NCI-H446 (cell line): Measurements from ENCODE around the gene ZNF500.

Source experiments
- DNase-seq, 2 experiments: peaks; one replicate each; lab custom pipeline; 2025; lab: John Stamatoyannopoulos, UW

The ZNF500 gene

GRCh38 chr16:4766875-4767628 is at the start of gene ZNF500:
Gene ZNF500, minus strand, starts transcription at chr16:4767162. Its CDS starts 1,184 bp downstream, at chr16:4765978.
- DNase-seq: peak; percentile 82 to 96

DNA sequence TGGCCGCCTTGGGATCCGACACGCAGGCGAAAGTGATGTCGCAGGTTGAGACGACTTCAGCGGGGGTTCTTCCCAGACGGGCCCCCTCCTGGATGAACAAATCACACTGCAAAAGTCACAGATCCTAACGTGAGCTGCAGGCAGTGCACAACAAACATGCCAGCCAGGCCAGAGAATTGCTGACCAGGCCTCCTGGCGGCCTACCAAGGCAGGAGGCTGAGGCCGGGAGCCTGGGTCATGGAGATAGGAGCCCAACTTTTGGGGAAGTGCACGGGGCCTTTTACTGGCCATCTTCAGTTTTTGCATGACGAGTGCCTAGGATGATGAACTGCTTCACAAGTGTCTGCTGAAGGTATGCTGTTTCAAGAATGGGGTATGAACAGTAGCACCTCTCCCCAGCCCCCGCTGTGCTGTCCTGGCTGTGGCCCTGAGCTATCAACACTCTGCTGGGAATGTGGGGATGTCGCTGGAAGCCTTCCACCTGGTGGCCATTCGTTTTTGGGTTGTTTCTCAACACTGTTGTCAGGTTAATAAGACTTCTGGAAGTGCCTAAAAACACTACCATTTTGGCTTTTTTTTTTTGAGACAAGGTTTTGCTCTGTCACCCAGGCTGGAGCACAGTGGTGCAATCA is 47.7 kb upstream of the ZNF500 start:
- DNase-seq: no peak

GRCh38 chr16:4814046-4814445 is 47.1 kb upstream of the ZNF500 start:
- DNase-seq: no peak

DNA sequence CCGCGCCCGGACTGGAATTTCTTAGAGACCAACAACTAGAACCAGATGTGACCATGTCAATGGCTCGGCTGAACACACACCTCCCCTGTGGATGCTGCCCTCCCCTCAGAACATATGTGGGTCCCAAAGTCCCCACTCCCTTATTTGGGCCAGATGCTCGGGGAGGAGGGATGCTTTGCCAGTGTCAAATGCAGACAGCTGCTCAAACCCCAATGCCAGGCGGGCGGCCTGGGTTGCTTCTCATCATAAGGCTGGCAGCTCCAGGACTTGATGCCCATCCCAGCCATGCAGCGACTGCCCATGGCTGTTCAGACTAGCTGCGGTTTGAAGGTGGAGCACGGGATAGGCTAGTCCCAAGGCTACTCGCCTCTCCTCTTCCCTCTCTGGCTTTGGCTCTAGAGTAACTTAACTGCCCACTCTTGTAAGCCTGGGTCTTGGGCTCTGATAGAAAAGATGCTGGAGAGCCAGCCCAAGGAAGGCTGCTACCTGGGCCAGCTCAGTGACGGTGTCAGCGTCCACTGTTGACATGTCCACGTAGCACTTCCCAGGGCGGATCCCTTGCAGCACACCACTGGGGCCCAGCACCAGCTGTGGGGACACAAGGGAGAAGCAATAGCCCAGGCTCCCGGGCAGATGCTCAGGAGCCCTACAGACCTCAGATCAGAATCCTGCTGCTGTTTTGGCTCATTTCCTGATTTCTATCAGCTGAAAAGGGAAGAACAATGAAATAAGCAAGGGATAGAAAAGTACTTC is 46.5 kb upstream of the ZNF500 start:
- no peak for DNase-seq

- no peak for DNase-seq
These were observed 44.8 kb upstream of the ZNF500 start for GRCh38 chr16:4811773-4812172.

DNA sequence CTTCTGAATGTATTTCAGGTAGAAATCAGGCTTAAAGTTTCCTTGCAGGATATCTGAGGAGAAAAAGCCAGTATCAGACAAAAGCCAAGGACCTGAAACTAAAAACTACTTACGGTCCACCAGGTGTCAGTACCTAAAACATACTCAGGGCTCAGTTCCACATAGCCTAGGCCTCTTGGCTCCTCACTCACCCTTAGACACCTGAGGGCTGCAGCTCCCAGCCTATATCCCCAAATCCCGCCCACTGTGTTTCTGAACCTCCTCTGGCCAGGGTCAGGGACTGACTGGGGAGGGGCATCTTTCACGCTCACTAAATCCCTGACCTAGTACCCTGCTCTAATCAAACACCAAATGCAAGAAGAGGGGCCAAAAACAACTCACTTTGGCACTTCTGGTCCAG is 44.3 kb upstream of the ZNF500 start:
- DNase-seq: no peak

- no peak for DNase-seq
These were observed 39.3 kb upstream of the ZNF500 start for GRCh38 chr16:4806280-4806679.

DNA sequence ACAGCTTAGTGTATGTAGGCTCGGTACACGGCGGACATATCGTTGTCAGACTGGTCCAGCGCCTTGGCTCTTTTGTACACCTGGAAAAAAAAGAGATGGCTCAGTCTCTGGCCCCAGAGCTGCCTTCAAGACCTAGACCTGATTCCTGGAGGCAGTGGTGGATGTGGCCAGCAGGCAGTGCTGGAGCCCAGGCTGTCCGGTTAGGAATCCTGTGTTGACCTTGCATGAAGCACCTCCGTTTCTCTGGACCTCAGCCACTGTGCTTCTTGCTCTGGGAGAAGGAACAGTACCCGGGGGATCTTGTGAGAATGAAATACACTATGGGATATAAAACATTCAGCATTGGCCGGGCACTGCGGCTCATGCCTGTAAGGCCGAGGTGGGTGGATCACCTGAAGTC is 38.3 kb upstream of the ZNF500 start:
- no peak for DNase-seq

- no peak for DNase-seq
These were observed 37.2 kb upstream of the ZNF500 start for GRCh38 chr16:4803898-4804762.

DNA sequence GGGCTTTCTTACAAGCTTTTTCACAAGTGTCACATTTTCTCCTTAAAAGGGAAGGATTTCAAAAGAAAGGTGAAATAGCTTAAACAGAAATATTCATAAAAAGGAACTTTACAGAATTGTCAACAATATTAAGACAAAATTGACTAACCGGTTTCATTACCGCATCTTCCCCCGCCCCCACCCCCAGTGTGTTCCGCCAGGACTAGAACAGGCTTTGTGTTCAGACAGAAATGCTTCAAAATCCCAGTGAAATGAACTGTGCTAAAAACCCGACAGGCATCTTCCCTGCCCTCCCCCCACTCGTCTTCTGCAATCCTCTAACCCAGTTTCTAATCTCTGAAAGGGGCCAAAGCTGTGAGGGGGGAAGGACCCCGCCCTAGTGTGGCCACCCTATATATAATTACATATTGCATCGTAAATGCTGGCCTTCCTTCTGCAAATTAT is 36.5 kb upstream of the ZNF500 start:
- no peak for DNase-seq

DNA sequence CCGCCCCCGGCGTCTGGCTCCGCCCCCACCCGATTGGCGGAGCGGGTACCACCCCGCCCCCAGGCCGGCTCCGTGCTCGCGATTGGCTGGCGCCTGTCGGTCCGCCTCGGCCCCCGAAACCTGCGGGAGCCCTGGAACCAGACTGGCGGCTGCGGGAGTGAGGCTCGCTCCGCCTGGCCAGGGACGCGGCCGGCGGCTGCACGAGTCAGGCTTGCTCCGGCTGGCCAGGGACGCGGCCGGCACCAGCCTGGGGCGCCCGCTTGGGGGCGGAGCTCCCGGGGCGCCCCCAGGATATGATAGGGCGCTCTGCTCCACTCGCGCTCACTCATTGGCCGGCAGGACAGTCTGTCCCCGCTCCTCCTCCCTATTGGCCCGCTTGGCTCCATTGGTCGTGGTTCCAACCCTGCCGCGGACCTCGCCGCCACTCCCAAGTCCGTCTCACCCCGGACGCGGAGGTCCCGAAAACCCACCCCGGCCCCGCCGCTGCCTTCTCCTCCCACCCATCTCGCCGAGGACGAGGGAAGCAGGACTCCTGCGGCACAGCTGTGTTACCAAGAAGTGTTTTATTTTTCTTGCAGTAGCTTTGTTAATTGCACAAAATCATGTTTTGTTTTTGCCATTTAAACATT is 35.8 kb upstream of the ZNF500 start:
- peak; percentile 71 to 89 for DNase-seq

DNA sequence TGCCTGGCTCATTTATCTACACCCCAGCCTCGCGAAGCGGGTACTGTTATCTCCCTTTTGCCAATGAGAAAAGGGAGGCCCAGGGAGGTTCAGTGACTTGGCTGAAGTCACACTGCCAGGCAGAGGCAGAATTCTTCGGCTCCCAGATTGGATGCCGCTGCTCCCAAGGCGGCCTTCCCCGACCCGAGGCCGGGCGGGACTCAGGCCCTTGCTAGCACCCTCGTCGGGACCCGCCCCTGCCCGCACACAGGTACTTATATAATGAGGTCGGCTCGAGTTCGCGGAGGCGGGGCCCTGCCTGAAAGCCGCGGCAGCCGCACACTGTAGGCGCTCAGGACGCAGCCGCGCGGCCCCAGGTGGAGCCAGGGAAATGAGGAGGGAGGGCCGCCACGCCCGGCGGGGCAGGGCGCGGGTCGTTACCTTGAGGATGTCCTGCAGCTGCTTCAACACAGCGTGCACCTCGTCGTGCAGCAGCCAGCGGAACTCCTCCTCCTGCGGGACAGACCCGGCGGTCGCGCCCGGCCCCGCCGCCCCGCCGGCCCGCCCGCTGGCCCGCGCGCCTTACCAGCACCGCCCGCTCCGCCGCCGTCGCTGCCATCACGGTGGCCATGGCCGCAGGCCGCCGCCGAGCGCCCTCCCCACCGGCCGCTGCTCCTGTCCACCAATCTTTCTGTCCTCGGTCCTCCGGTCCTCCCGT is 35.1 kb upstream of the ZNF500 start, which contains the start of gene ROGDI:
Gene ROGDI, minus strand, starts transcription at position 672 of the 697 bp plus-strand sequence. Its CDS starts 62 bp downstream, at position 610.
- DNase-seq: peak in 1 of 2 experiments; percentile 40

DNA sequence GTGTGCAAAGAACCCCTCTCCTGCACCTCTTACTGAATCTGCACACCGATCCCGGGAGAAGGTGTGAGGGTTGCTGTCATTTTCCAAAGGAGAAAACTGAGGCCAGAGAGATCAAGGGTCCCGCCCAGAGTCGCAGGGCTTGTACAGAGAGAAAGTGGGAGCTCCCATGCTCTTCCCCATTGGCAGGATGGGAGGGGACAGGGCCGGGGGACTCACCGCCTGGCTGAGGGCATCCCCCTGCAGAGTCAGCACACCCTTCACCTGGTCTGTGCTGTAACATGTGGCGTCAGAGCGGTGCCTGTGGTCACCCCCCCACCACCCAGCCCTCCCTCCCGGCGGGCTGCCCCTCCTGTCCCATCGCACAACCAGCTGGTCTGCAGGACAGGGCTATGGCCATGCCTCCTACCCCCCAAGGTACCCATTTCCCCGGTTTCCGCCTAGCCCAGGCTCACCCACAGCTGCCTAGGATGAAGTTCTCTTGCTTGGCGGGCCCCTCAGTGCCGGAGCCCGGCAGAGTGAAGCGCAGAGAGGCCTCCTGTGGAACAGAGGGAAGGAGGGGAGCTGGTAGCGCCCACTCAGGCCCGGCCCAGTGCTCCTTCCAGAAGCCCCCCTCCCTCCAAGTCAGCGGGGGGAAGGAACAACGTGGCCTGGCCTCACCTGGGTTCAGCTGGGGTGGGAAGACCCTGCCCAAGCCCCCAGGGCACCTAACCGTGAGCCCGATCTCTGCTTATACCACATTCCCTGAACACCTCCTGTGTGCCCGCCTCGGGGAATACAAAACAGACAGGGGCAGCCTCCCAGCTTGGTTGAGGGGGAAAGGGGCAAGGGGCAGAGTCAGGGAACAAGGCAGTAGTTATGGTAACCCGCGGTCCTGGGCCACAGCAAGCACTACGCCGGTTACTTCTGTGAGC is 34.3 kb upstream of the ZNF500 start:
- no peak for DNase-seq

- no peak for DNase-seq
These were observed 33.5 kb upstream of the ZNF500 start for GRCh38 chr16:4800290-4801041.

- no peak for DNase-seq
These were observed 32.4 kb upstream of the ZNF500 start for GRCh38 chr16:4799171-4799855.

GRCh38 chr16:4798456-4798855 is 31.5 kb upstream of the ZNF500 start:
- no peak for DNase-seq

DNA sequence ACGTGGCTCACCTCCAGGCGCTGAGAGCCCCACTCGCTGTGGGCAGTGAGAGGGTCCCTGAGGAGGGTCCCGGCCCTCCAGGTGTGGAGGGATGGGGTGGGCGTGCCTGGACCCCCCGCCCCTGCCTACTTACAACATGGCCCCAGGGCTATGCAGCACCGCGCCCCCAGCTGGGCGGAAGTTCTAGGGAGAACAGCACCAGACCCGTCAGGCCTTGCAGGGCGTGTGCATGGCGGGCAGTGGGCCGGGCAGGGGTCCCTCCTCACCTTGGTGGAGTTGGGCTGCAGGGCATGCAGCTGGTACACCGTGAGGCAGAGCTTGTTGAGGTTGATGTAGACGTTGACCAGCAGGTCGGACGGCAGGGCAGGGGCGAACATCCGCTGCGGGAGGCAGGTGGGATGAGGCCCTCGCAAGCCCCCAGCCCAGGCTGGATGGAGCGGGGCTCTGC is 30.9 kb upstream of the ZNF500 start:
- no peak for DNase-seq
